ENCODE measurements around the gene NINJ2. TPM values are rescaled to one million over a fixed set of nuclear protein-coding genes. Genes with fewer than 3 reads are reported as not detected.

Gene NINJ2
- total and polyA plus RNA-seq, 3 experiments from 2014 or later: 3.3 to 47.1 (median 4.2) TPM

DNA sequence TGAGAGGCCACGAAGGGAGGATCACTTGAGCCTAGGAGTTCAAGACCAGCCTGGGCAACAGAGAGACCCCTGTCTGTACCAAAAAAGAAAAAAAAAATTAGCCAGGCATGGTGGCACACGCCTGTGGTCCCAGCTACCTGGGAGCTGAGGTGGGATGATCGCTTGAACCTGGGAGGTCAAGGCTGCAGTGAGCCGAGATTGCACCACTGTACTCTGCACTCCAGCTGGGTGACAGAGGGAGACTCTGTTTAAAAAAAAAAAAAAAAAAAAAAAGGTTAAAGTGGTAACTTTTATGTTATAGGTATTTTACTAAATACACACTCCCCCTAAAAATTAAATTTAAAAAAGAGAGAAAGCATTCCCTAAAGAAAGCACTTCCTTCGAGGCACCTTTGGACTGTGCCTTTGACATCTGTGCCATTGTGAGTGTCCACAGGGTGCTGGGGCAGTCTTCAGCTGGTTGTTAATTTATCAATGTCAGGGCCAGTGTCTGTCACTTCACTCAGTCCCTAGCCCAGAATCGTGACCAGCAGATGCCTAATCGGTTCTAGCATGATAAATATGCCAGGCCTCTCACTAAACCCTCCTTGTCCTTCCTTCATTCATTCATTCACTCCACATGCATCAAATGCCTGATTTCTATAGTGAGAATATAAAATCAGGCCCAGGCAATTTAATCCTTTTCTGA, 140.4 kb downstream of the NINJ2 start:
- Histone ChIP-seq H3K36me3 (ENCODE audit: insufficient read depth, low read length) (no peaks in the 10 kb centered on the region), H3K4me3 (ENCODE audit: low read length) (no peak overlapping the region), H3K27ac (ENCODE audit: low read depth, low read length) (no peak overlapping the region), H3K4me1 (ENCODE audit: insufficient read depth, low read length) (no peaks in the 10 kb centered on the region), H3K9me3 (ENCODE audit: low read length) (no peaks in the 10 kb centered on the region), H3K27me3 (ENCODE audit: insufficient read depth, low read length, poor library complexity, severe bottlenecking) (peaks cover 10% of the 10 kb centered on the region)
- CTCF ChIA-PET: no interaction called here
- no peak for DNase-seq
- no peaks in the 10 kb centered on the region for H3K36me3 Mint-ChIP-seq
- no peak overlapping the region for H3K4me3 Mint-ChIP-seq
- peaks cover 0 to 6% (median 0%) of the 10 kb centered on the region in 3 donors for H3K4me1 Mint-ChIP-seq
- H3K27me3 Mint-ChIP-seq: peaks cover 0 to 10% of the 10 kb centered on the region in 2 donors
- peak overlapping the region in 1 of 8 donors; percentile 88 for H3K27ac Mint-ChIP-seq
- POLR2A ChIA-PET: no interaction called here
- H3K9me3 Mint-ChIP-seq: no peaks in the 10 kb centered on the region

GRCh38 chr12:520119-520518, 143.1 kb downstream of the NINJ2 start:
- H3K9me3 ChIP-seq (ENCODE audit: low read length): no peaks in the 10 kb centered on the region
- CTCF ChIA-PET: interaction anchor here (1.6 kb wide), 1 partner anchor 13 kb away, joined by 3 read pairs; no protein-coding TSS in a partner anchor
- Mint-ChIP-seq H3K36me3 (no peaks in the 10 kb centered on the region), H3K4me1 (peaks cover 0 to 4% (median 0%) of the 10 kb centered on the region in 3 donors), H3K4me3 (no peak overlapping the region), H3K27ac (peak overlapping the region in 1 of 8 donors; percentile 49), H3K27me3 (peaks cover 0 to 10% of the 10 kb centered on the region in 2 donors), H3K9me3 (no peaks in the 10 kb centered on the region)
- H3K4me3 ChIP-seq (ENCODE audit: low read length): no peak overlapping the region
- peaks cover 10% of the 10 kb centered on the region for H3K27me3 ChIP-seq (ENCODE audit: insufficient read depth, low read length, poor library complexity, severe bottlenecking)
- no peaks in the 10 kb centered on the region for H3K36me3 ChIP-seq (ENCODE audit: insufficient read depth, low read length)
- no peaks in the 10 kb centered on the region for H3K4me1 ChIP-seq (ENCODE audit: insufficient read depth, low read length)
- POLR2A ChIA-PET: no interaction called here
- no peak overlapping the region for H3K27ac ChIP-seq (ENCODE audit: low read depth, low read length)
- no peak for DNase-seq

DNA sequence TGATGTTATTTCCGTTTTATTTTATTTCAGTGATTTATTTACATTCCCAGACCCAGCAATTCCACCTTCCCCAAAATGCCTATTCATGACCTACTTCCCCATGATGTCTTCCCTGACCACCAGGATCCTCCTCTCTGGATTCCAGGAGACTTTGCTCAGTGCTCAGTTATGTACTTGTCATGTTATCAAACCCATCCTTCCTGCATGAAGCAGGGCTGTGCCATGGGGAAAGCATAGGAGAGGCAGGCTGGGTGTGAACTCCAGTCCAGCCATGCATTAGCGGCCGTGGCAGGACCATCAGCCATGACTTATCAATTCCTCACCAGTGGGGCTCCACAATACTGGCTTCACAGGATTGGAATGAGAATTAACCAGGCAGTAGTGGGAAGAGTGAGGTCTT, 145.7 kb downstream of the NINJ2 start:
- H3K27me3 Mint-ChIP-seq: peaks cover 3 to 18% of the 10 kb centered on the region in 2 donors
- H3K9me3 Mint-ChIP-seq: no peaks in the 10 kb centered on the region
- H3K36me3 Mint-ChIP-seq: no peaks in the 10 kb centered on the region
- no peaks in the 10 kb centered on the region for H3K4me1 ChIP-seq (ENCODE audit: insufficient read depth, low read length)
- no peak overlapping the region for H3K4me3 ChIP-seq (ENCODE audit: low read length)
- no peaks in the 10 kb centered on the region for H3K9me3 ChIP-seq (ENCODE audit: low read length)
- H3K4me3 Mint-ChIP-seq: no peak overlapping the region
- no peak overlapping the region for H3K27ac Mint-ChIP-seq
- peaks cover 10% of the 10 kb centered on the region for H3K27me3 ChIP-seq (ENCODE audit: insufficient read depth, low read length, poor library complexity, severe bottlenecking)
- no peaks in the 10 kb centered on the region for H3K36me3 ChIP-seq (ENCODE audit: insufficient read depth, low read length)
- H3K27ac ChIP-seq (ENCODE audit: low read depth, low read length): no peak overlapping the region
- no peaks in the 10 kb centered on the region for H3K4me1 Mint-ChIP-seq
- ChIA-PET CTCF (no interaction called here), POLR2A (no interaction called here)
- DNase-seq: no peak

Other genes starting within 250 kb of the NINJ2 start
- gene B4GALNT3, start 203.5 kb downstream of the NINJ2 start, total RNA-seq: 1 to 10 TPM; 3.1 to 3.5 TPM
- 6.9 TPM for gene B4GALNT3, start 203.5 kb downstream of the NINJ2 start, polyA plus RNA-seq
- 100 to 1,000 TPM; 174 to 176 TPM for gene WNK1, start 89.1 kb upstream of the NINJ2 start, total RNA-seq
- 47.4 TPM for gene WNK1, start 89.1 kb upstream of the NINJ2 start, polyA plus RNA-seq